GM19324 (cell line): ENCODE results near the gene ERFL.

Experiments used
- ATAC-seq: cut with Tn5 transposase; IDR thresholded peaks from one replicate; pipeline ENCODE4 v1.9.1; 2021; ENCODE audit warnings: mild to moderate bottlenecking, moderate library complexity; ENCODE audit not compliant: unreplicated experiment, low FRiP score

ERFL gene

DNA sequence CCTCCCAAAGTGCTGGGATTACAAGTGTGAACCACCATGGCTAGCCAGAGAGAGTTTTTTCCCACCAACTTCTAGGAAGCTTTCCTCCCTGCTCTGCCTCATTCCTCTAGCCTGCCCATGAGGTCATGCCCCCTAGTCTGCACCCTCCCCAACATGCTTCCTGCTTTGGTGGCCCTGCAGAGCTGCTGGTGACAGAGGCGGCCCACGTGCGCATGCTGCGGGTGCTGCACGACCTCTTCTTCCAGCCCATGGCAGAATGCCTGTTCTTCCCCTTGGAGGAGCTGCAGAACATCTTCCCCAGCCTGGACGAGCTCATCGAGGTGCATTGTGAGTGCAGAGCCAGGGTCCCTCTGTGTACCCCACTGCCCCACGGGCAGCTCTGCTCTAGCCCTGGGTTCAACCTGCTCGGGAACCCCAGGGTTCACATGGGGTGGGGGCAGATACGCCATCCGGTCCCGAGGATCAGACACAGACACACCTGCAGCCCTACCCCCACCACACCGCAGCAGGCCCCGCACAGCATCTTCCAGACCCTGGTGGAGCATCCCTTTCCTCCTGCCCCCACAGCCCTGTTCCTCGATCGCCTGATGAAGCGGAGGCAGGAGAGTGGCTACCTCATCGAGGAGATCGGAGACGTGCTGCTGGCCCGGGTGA lies 26.4 kb downstream of the ERFL start:
- ATAC-seq = no peak

DNA sequence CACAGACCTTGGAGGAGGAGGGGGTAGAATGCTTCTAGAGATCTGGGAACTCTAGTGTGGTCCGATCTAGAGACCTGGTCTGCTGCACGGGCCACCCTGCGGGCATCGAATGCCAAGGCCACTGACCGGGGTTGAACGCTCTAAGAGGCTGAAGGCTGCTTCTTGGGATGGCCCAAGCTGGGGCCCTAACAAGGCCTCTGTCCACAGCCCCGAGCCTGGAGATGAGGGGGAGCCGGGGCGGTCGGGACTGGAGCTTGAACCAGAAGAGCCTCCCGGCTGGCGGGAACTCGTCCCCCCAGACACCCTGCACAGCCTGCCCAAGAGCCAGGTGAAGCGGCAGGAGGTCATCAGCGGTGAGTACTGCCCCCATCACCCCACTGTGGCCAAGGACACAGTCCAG lies 30.0 kb downstream of the ERFL start:
- no peak for ATAC-seq

DNA sequence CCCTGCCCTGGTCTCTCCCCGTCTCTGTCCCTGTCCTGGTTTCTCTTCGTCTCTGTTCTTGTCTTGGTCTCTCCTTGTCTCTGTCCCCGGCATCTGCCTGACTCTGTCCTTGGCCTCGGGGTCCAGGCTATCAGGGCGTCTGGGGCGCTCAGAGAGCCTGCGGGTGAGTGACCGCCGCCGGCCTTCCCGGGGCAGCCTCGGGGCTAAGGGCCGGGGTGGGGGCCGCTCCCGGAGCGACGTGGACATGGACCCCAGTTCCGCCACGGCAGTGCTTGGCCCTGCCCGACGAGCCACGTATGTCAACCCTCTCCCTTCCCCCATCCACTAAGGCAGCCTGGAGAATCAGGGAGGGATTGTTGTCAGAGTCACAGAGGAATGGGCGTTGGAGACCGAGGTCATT lies 30.4 kb downstream of the ERFL start:
- no peak for ATAC-seq

DNA sequence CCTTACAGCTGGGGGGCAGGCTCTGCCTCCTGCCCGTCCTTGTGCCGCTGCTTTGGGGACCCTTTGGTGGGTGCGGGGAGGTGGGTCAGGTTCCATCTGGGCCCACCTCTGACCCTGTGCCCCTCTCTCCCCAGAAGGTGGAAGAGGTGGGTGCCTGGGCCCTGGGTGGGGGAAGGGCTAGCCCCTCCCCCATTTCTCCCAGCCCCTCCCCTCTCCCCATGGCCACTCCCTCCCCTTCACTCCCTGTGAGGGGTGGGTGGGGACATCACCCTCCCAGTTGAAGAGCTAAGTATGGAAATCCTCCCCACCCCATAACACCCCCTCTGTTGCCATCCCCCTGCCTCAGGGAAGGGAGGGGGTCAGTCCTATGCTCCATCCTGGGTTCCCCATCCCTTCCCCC lies 31.1 kb downstream of the ERFL start:
- ATAC-seq = no peak

DNA sequence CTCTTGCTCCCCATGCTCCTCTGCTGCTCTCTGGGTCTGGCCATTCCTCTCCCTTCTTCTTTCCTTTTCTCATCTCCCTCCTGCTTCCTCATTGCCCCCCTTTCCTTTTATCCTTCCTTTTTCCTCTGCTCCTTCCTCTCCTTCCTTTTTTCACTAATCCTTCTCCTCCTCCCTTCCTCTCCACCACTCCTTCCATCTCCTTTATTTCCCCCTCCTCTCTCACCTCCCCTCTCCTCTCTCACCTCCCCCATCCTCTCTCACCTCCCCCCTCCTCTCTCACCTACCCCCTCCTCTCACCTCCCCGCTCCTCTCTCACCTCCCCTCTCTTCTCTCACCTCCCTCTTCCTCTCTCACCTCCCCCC lies 31.7 kb downstream of the ERFL start:
- ATAC-seq = no peak

DNA sequence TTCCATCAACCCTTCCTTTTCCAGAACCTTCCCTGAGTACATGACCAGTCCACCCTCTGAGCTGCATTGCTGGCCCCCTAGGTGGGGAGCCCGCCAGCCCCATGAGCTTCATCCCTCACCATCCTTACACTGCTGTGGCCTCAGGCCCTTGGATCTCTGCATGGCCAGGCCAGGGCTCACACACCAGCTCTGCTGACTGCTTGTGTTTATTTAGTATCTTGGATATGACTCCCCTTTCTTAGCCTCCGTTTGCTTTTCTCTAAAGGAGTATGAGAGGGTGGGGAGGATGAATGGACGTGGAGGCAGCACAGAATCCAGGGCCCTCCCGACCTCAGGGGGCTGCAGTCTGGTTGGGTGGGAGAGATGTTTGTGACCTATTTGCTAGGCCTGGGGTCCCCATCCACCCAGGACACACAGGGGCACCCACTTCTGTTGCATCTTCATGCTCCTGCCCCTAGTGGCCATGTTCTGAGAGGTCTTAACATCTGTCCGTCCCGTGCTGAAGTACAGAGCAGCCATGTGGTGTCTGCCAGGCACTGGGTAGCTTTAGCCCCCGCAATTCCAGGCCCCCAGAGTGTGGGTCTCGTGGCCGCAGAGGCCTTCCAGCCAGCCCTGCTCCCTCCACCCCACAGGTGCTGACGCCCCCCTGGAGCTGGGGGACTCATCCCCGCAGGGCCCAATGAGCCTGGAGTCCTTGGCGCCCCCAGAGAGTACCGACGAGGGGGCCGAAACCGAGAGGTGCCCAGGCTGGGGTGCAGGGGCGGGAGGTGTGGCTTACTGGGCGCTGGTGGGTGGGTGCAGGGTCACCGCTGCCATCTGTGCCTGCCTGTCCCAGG lies 32.3 kb downstream of the ERFL start:
- no peak for ATAC-seq

DNA sequence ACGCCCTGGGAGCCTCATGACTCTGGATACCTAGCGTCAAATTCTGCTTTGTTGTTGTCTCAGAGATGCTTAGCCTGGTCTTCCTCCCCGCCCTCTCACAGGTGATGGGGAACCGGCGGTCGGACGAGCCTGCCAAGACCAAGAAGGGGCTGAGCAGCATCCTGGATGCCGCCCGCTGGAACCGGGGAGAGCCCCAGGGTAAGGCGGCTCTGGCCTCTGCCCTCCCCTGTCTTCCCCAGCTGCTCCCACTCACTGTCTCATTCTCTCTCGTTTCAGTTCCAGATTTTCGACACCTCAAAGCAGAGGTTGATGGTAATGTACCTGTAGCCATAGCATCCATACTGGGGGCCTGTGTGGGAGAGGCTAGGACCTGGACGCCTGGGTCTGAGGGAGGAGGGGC lies 33.9 kb downstream of the ERFL start:
- no peak for ATAC-seq

DNA sequence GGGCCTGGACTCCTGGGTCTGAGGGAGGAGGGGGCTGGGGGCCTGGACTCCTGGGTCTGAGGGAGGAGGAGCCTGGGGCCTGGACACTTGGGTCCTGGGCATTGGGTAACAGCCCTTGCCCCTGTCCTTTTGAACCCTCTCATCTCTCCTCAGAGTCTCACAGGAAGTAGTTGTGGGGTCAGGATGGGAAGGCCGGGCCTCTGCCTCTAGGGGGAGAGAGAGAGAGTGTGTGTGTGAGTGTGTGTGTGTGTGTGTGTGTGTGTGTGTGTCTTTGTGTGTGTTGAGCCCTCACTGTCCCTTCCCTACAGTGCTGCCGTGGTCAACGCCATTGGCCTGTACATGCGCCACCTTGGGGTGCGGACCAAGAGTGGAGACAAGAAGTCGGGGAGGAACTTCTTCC lies 34.4 kb downstream of the ERFL start:
- ATAC-seq = no peak

DNA sequence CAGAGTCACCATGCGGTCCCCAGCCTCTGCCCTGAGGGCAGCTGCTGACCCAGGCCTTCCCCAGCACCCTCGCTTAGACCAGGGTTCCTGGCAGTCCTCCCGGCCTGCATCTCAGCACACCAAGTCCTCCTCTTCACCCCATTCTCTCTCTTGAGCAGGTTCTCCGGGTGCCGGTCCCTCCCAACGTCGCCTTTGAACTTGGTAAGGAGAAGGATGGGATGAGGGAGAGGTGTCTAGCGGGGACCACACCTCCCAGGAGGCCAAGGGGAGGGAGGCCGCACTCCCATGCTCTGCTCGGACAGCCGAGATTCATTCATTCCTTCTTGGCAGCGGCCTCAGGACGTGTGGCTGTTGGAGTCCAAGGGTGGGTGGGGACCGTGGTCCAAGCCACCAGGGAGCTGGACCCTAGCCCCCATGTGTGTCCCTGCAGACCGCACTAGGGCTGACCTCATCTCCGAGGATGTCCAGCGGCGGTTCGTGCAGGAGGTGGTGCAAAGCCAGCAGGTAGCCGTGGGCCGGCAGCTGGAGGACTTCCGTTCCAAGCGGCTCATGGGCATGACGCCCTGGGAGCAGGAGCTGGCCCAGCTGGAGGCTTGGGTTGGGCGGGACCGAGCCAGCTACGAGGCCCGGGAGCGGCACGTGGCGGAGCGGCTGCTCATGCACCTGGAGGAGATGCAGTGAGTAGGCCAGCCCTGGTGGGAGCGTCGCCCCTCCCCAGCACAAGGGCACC lies 35.9 kb downstream of the ERFL start:
- no peak for ATAC-seq

DNA sequence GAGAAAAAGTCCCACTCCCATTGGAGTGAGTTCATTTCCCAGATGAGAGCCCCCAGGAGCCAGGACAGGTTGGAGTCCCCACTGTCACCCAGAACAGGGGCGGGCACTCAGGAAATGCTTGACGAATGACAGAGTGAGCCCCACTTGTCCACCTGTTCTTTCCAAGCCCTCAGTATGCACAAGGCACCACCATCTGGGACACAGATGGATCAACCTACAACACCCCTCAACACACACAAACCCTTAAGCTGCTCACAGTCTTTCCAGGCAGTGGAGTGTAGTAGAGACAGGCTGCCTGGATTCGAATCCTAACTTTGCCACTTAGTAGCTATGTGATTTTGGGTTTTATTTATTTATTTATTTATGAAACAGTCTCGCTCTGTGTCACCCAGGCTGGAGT lies 37.3 kb downstream of the ERFL start:
- no peak for ATAC-seq

DNA sequence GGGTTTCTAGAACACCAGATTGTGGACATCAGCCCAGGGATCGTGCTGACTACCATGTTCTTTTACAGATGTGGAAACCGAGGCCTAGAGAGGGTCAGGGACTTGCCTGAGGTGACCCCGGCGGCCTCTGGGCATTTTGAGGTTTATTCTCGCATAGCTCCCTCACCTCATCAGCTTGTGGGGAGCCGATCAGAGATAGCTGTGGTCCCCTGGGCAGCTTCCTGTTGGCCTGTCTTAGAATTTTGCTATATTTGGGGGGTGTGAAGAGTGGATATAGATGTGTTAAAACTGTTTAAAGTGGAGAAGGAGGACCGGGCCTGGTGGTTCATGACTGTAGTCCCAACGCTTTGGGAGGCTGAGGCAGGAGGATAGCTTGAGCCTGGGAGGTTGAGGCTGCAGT lies 38.4 kb downstream of the ERFL start:
- ATAC-seq = no peak

DNA sequence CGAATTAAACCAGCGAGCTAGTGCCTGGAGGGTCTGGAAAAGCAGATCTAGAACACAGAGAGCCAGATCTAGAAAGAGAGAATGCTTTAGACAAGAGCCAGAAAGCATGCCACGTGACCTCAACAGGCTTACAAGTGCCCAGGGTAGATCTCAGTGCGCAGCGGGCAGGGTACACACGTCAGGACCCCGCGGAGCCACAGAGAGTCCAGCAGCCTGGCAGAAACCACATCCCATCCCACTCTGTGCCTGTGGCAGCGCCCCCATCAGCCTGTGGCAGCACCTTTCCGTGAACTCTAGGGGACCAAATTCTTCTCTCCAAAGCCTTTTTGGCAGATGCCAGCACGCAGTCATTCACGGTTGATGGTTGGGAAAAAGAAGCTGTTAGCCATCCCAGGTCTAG lies 39.3 kb downstream of the ERFL start:
- no peak for ATAC-seq

DNA sequence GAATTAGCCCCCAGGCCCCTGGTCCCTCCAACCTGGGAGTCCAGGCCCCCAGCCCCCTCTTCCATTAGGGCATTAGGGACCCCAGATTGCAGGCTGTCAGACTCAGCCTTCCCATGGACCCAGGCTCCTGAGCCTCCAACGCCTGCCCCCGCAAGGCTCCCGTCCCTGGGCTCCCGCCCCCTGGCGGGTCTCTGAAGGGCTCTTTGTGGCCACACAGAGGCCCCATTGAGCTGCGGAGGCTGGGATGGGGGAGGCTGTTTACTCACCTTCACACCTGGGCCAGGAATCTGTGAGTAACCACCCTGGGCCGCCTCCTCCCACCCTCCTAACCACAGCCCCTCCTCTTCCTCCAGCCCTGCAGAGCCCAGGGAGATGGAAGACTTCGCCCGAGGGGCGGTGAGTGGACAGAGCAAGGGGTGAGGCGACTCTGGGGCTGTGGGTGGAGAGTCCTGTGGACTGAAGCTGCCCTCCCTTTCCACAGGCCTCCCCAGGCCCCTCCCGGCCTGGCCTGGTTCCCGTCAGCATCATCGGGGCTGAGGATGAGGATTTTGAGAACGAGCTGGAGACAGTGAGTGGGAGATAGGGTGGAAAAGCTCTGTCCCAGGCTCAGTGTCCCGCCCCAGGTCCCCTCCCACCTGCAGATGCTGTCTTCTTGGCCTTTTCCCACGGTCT lies 40.4 kb downstream of the ERFL start:
- no peak for ATAC-seq

DNA sequence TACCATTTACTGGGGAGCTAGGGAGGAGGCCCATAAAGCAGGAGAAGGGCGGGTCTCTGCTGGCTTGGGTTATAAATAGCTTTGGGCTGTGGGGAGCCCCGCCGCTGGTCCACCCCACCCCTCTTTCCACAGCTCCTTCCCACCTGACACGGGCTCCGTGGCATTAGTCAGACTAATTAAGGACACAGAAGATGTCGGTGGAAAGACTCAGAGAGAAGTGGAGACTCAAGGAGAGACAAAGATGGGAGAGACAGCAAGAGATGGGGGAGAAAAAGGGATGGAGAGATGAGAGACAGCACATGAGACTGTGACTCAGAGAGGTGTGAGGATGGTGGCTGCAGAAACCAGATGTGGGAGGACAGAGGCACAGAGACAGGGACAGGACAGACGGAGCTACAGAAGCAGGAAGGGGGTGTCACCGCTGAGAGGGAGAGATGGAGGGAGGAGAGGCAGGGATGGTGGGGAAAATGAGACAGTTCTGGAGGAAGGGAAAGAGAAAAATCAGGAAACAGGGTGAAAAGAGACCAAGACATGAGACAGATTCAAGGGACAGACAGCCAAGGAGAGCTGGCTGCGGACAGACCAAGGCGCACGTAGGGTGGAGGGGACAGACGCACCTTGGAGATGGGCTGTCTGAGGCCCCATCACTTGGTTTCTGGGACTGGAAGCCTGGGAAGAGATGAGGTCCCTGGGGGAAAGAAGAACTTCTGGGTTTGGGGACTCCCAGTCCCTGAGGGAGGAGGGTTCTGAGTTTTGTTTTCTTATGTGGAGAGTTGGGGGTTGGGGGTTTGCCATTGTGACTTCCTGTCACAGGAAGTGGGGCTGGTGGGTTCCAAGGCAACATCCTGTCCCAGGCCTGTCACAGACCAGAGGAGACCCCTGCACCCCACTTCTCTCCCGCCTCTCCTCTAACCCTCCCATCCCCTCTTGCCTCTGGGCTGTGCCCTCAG lies 41.2 kb downstream of the ERFL start:
- ATAC-seq = no peak

DNA sequence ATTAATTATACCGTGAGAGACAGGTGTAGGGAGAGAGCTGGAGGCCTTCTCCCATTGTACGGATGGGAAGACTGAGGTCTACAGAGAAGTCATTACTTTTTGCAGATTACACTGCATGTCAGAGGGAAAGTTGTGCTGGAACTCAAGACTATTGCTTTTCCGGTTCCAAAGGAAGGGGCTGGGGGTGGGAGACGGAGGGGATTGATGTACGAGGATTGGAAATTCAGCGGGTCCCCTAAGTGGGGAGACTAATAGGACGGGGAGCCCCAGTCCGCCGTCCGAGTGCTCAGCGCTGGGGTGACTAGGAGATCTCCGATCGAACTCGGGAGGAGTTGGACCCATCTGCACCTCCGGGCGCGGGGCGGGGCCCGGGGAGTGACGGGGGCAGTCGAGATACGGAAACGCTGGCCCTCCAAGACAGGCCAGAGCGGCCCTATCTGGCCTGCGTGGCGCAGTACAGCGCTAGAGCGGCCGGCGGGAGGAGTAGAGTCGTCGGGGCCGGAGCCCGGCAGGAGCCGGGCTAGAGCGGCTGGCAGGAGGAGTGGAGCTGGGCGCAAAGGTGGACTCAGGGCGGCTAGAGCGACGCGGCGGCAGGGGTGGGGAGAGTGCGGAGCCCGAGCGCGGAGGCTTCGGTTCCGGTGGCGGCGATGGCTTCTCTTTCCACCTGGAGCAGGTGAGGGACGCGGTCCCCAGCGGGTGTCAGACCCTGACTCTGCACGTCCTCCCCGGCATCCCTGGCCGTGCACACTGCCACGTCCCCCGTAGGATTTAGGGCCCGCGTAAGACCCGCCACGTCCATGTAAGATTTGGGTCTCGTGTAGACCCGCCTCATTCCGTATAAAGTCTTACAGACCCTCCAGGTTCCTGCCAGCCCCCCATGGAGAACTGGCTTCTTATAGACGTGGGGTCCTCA lies 44.2 kb downstream of the ERFL start:
- peak; percentile 76 for ATAC-seq

DNA sequence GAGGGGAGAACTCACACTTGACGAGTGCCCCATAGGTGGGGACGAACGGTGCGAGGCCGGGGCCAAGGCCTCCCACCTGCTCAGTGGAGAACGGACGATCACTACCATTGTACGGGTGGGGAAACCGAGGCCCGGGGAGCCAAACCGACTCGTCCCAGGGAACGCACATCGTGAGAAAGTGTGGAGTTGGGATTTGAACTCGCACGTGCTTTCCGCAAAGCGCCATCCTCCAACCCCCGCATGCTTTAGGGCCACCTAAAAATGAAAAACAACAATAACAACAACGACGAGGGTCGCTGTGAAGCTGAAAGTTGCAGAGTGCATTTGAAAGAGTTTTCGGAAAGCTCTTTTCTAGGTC lies 44.8 kb downstream of the ERFL start:
- peak; percentile 8 for ATAC-seq

DNA sequence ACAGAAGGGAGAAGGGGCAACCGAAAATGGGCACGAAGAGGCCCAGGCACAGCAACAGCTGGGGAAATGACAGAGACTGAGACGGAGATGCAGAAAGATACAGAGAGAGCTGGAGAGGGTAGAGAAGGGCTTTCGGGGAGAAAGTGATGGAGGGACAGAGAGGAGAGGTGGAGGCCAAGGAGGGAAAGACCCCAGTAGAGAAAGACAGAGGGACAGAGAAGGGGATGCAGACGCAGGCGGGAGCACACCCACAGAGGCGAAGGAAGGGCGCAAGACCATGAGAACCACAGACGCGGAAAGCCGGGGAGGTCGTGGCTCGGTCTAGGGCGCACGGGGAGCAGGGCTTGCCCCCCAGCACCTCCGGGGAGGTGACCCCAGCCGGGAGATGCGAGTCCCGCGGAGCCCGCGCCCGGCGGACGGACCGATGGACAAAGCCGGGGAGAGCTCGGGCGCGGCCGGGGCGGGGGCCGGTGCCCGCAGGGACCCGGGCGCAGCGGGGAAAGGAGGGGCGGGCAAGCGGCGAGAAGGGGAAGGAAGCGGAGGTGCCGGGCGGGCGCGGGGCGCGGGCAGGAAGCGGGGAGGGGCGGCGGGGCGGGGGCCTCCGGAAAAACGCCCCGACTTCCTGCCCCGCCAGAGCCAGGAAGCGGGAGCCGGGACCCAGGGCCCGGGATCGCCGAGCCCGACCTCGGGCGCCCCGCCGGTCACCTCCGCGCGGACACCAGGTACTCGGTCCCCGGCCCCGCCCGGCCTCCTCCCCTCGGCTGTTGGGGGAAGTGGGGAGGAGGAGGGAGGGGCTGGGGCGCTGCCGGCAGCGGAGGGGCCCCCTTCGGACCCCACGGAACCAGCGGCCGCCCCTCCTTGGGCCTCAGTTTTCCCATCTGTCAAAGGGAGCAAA lies 45.4 kb downstream of the ERFL start, which contains the start of gene ARHGEF1:
ARHGEF1 (plus strand) TSS at position 617 of the 895 bp plus-strand sequence. CDS start 4,899 bp downstream, outside the sequence.
- peak; percentile 26 for ATAC-seq

DNA sequence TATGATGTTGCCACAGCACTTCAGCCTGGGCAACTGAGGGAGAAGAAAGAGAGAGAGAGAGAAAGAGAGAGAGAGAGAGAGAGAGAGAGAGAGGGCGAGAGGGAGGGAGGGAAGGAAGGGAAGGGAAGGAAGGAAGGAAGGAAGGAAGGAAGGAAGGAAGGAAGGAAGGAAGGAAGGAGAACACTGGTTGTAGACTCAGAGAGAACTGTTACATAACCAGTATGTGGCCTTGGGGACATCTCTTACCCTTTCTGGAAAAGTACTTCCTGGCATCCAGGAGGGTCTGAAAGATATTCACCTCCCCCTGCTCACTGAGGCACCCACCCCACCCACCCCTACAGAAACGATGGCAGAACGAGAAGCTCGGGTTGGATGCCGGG lies 47.9 kb downstream of the ERFL start:
- no peak for ATAC-seq
